Activated naive CD4-positive, alpha-beta T cell treated with anti-CD3 and anti-CD28 coated beads, Interleukin-2, amount 50 U/mL, for 16 hours (primary cell): Measurements from ENCODE around the gene ZNF541.
"Not testable (repeated sequence)": the region's sequence is repeated elsewhere in the genome, so short reads cannot be mapped to it uniquely, and the experiment has no call there.

ENCODE experiments used
- DNase-seq: peaks from one replicate; pipeline ENCODE4 v3.0.0-alpha.2; 2020

Gene ZNF541

GRCh38 chr19:47573071-47574026 lies at the start of gene ZNF541:
TSS of gene ZNF541 (minus strand) at chr19:47573148. CDS start at chr19:47555856, 17,292 bp downstream.
- DNase-seq, result peak; percentile 90

- DNase-seq, result no peak
Observed at GRCh38 chr19:47619763-47620162, 46.8 kb upstream of the ZNF541 start.

- no peak for DNase-seq
Observed at GRCh38 chr19:47618771-47619170, 45.8 kb upstream of the ZNF541 start.

- DNase-seq, result no peak
Observed at GRCh38 chr19:47615714-47616113, 42.8 kb upstream of the ZNF541 start.

- no peak for DNase-seq
Observed at GRCh38 chr19:47615230-47615629, 42.3 kb upstream of the ZNF541 start.

- no peak for DNase-seq
Observed at GRCh38 chr19:47614559-47614958, 41.6 kb upstream of the ZNF541 start.

- DNase-seq, result no peak
Observed at GRCh38 chr19:47614021-47614295, 41.0 kb upstream of the ZNF541 start.

- DNase-seq, result no peak
Observed at GRCh38 chr19:47613165-47614020, 40.4 kb upstream of the ZNF541 start.

GRCh38 chr19:47610902-47611301 lies 38.0 kb upstream of the ZNF541 start:
- DNase-seq, result no peak

GRCh38 chr19:47609906-47610894 lies 37.3 kb upstream of the ZNF541 start:
- DNase-seq, result peak; percentile 44

GRCh38 chr19:47608969-47609905 lies 36.3 kb upstream of the ZNF541 start, which contains the start of gene BICRA:
TSS of gene BICRA (plus strand) at chr19:47609134. CDS start at chr19:47673575, 64,441 bp downstream.
- peak; percentile 87 for DNase-seq

GRCh38 chr19:47608074-47608918 lies 35.3 kb upstream of the ZNF541 start:
- peak; percentile 97 for DNase-seq

- no peak for DNase-seq
Observed at GRCh38 chr19:47607564-47608073, 34.7 kb upstream of the ZNF541 start.

- DNase-seq, result no peak
Observed at GRCh38 chr19:47603706-47604565, 31.0 kb upstream of the ZNF541 start.

- DNase-seq, result no peak
Observed at GRCh38 chr19:47601180-47601904, 28.4 kb upstream of the ZNF541 start.

- DNase-seq, result peak; percentile 100
Observed at GRCh38 chr19:47600246-47601179, 27.6 kb upstream of the ZNF541 start.

- not testable (repeated sequence) for DNase-seq
Observed at GRCh38 chr19:47599671-47600245, 26.8 kb upstream of the ZNF541 start.
